RWPE1 (cell line): ENCODE measurements around the gene NFIX.

Experiments used
- CTCF ChIA-PET: fragments of 350-600 bp; sonication (Branson Sonifier 250); formaldehyde crosslinking; extraction: SDS; loops from one replicate; lab custom pipeline; 2021; lab: Yijun Ruan, JAX
- POLR2A ChIA-PET: fragments of 400-600 bp; formaldehyde crosslinking; extraction: SDS; loops from one replicate; lab custom pipeline; 2020; ENCODE audit warnings: antibody characterized with exemption; ENCODE audit not compliant: low non-redundant PET; lab: Yijun Ruan, JAX
- DNase-seq: peaks from one replicate; pipeline ENCODE4 v3.0.0; 2012; ENCODE audit warnings: low spot score
- H3K27ac ChIP-seq: fragments of 450-650 bp; 2 replicates; pipeline ENCODE4 v1.5.1; 2017
- TF ChIP-seq, protein P1 (sequence below): fragments of 450-650 bp; conservative IDR thresholded peaks from 2 replicates; pipeline ENCODE4 v1.5.1; 2017; ENCODE audit warnings: low read depth, mild to moderate bottlenecking

NFIX gene

DNA sequence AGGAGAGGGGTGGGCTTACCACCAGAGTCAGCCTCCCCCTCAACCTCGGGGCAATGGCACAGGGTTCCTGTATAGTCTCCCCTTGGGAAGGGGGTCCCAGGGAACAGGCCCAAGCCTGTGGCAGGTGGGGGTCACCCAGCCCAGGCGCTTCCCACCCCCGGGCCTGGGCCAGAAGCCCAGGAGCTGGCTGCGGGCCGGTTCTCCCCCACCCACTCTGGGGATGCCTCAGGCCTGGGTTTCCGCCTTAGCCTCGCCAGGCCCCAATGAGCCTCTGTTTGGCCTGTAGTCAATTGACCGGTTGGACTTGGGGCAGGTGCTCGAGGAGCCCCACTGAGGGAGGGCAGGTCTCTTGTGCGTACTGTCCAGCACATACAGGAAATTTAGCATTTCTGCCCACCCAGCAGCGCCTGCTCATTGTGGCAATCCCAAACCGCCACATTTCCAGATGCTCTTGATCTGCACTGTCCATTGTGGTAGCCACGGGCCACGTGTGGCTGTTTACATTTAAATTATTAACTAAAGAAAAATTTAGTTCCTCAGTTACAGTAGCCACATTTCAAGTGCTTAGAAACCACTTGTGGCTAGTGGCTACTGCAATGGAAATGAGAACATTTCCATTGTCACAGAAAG, 97.4 kb downstream of the NFIX start:
- POLR2A ChIA-PET, result no interaction called here
- DNase-seq, result no peak
- CTCF ChIA-PET, result interaction anchor here (0.5 to 3.4 kb wide), 8 partner anchors 9 to 821 kb away, joined by 3 to 37 read pairs (median 6); no protein-coding TSS in a partner anchor
- H3K27ac ChIP-seq, result peak overlapping the region; percentile 72
- TF ChIP-seq, protein P1, sequence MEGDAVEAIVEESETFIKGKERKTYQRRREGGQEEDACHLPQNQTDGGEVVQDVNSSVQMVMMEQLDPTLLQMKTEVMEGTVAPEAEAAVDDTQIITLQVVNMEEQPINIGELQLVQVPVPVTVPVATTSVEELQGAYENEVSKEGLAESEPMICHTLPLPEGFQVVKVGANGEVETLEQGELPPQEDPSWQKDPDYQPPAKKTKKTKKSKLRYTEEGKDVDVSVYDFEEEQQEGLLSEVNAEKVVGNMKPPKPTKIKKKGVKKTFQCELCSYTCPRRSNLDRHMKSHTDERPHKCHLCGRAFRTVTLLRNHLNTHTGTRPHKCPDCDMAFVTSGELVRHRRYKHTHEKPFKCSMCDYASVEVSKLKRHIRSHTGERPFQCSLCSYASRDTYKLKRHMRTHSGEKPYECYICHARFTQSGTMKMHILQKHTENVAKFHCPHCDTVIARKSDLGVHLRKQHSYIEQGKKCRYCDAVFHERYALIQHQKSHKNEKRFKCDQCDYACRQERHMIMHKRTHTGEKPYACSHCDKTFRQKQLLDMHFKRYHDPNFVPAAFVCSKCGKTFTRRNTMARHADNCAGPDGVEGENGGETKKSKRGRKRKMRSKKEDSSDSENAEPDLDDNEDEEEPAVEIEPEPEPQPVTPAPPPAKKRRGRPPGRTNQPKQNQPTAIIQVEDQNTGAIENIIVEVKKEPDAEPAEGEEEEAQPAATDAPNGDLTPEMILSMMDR, result no peak

DNA sequence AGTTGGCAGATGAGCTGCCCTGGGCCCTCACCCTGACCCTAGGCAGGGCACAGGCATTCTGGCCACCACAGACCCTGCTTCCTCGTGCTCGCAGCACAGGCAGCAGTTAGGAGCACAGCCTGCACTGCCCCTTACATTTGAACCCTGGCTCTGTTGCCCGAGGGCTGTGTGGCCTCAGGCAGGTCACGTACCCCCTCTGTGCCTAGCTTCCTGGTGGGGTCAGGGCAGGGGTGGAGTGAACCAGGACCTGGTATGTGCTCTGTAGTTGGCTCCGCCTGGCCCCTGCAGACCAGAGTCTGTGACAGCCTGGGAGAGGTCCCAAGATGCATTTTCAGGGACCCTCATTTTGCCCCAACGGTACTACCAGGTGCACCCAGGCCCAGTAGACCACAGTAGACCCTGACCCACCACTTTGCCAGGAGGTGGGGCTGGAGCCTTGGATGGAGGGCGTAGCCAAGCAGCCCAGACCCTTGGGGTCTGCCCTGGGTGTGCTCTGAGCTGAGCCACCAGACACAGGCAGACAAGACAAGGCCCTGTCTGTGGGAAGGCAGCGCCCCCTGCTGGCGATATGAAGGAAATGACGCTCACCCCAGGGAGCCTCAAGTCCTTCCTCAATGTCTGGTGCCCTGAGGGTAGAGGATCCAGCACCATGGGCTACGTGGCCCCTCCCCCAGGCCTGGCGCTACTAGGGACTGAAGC, 98.3 kb downstream of the NFIX start:
- TF ChIP-seq, protein P1, result peak; percentile 88
- peak overlapping the region; percentile 72 for H3K27ac ChIP-seq
- ChIA-PET CTCF (interaction anchor here (0.5 to 3.4 kb wide), 25 partner anchors 10 to 1322 kb away, joined by 3 to 37 read pairs (median 4); no protein-coding TSS in a partner anchor), POLR2A (interaction anchor here (0.5 kb wide), 1 partner anchor 93 kb away, joined by 3 read pairs; no protein-coding TSS in a partner anchor)
- DNase-seq, result peak; percentile 77

DNA sequence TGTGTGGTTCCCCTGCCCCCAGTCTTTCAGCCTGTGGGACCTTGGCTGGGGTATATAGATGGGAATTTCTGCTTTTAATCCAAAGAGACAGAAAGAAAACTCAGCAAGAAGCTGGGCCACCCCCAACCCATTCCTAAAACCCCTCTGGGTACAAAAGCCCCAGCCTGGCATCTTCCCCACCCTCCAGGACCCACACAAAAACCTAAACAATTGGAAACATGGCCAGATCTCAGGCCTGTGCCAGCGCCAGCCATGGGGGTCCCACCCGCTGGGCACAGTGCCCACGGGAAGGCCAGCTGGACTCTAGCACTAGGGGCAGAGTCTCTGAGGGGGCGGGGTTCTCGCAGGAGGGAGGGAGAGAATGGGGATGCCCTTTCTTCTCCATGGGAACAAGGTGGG, 98.8 kb downstream of the NFIX start:
- no peak for DNase-seq
- ChIA-PET CTCF (interaction anchor here (0.5 to 3.4 kb wide), 17 partner anchors 11 to 770 kb away, joined by 3 to 37 read pairs (median 4); no protein-coding TSS in a partner anchor), POLR2A (no interaction called here)
- peak overlapping the region; percentile 72 for H3K27ac ChIP-seq
- TF ChIP-seq, protein P1, result peak; percentile 46

DNA sequence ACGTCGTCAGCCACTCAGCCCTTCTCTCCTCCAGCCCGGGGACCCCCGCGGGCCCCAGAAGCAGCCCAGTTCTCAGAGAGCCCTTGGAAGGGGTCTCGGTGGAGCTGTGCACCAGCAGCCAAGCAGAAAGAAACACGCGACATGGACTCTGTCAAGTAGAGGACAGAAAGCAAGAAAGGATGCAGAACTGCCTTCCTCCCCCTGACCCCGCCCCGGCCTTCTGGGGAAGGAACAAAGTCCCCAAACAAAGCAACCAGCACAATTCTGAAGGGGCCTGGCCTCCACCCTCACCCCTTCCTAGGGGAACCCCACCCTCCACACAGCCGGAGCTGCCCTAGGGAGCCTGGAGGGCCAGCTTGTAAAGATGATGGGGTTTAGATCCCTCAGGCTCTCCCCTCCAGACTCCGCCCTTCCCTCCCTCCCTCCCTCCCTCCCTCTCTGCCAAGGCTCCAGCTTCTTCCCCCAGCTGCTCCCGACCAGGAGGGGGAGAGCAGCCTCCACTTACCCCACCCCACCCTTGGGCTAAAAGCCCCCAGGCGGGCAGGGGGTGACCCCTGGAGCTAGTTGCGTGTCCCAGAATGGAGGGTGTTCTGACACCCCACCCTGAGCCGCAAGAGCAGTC, 99.6 kb downstream of the NFIX start:
- ChIA-PET POLR2A (no interaction called here), CTCF (interaction anchor here (0.6 to 3.4 kb wide), 7 partner anchors 15 to 182 kb away, joined by 3 to 37 read pairs (median 6); no protein-coding TSS in a partner anchor)
- peak overlapping the region; percentile 72 for H3K27ac ChIP-seq
- no peak for DNase-seq
- TF ChIP-seq, protein P1, result no peak

DNA sequence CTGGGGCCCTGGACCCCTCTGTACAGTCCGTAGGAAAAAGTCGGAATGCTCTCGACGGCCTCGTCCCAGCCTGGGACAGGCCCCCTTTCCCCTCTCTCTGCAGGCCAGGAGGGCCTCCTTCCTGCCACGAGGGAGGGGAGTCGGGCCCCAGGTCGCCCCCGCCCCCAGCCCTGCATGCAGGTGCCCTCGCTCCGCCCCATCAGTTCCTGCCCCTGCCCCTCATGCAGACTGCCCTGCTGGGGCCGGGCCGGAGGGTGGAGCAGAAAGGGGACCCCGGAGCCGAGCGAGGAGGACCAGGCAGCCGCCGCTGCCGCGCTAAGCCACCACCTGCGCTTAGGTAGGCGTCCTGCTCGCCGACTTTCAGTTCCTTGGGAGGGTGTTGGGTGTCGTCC, 100.1 kb downstream of the NFIX start:
- DNase-seq, result no peak
- POLR2A ChIA-PET, result no interaction called here
- TF ChIP-seq, protein P1, result no peak
- peak overlapping the region; percentile 49 for H3K27ac ChIP-seq
- CTCF ChIA-PET, result interaction anchor here (0.7 to 3.4 kb wide), 4 partner anchors 14 to 181 kb away, joined by 3 to 35 read pairs (median 3); no protein-coding TSS in a partner anchor
